K562 (cell line): Measurements from ENCODE around the gene SLC19A2. TPM values are rescaled to one million over a fixed set of nuclear protein-coding genes. Genes with fewer than 3 reads are reported as not detected.

Experiments
- ARNT ChIP-seq, 2 experiments: fragments of 450-650 bp; IDR thresholded peaks; 2 replicates each; pipeline ENCODE4 v1.6.1; 2016; ENCODE audit warnings: mild to moderate bottlenecking in 1 of 2
- ATF2 ChIP-seq: sonication (generic); formaldehyde crosslinking; IDR thresholded peaks from 2 replicates; pipeline ENCODE4 v1.8.1; 2022; ENCODE audit warnings: missing genetic modification reagents
- ELF1 ChIP-seq: fragments of 200-800 bp; sonication (Bioruptor generic); IDR thresholded peaks from 2 replicates; pipeline ENCODE4 v1.6.1; 2016; ENCODE audit warnings: missing genetic modification characterization, missing compliant biosample characterization
- FOXA3 ChIP-seq, 2 experiments: fragments of 450-650 bp in 1 of 2; sonication (generic) in 1 of 2; formaldehyde crosslinking; IDR thresholded peaks in 1 of 2; conservative IDR thresholded peaks in 1 of 2; 2 replicates each; pipeline versions ENCODE4 v1.4.0 to v1.8.0; 2020 to 2022; ENCODE audit warnings: mild to moderate bottlenecking in 2 of 2, missing genetic modification reagents in 1 of 2
- FOXO4 ChIP-seq: fragments of 450-650 bp; formaldehyde crosslinking; IDR thresholded peaks from 2 replicates; pipeline ENCODE4 v1.4.0; 2020; ENCODE audit warnings: mild to moderate bottlenecking, moderate library complexity
- L3MBTL2 ChIP-seq: fragments of 450-650 bp; IDR thresholded peaks from 2 replicates; pipeline ENCODE4 v1.6.1; 2016; ENCODE audit warnings: mild to moderate bottlenecking, moderate library complexity
- MCM7 ChIP-seq, 2 experiments: fragments of 450-650 bp; IDR thresholded peaks; 2 replicates each; pipeline ENCODE4 v1.6.1; 2016 to 2018
- NR2F6 ChIP-seq: fragments of 450-650 bp; formaldehyde crosslinking; IDR thresholded peaks from 2 replicates; pipeline ENCODE4 v1.4.0; 2020; ENCODE audit warnings: mild to moderate bottlenecking
- POLR2A ChIP-seq: fragments of 450-650 bp; conservative IDR thresholded peaks from 2 replicates; pipeline ENCODE4 v1.6.1; 2016
- POLR2AphosphoS5 ChIP-seq: IDR thresholded peaks from 2 replicates; pipeline ENCODE4 v1.6.1; 2011; ENCODE audit warnings: mild to moderate bottlenecking, low read depth, low read length, moderate library complexity; ENCODE audit not compliant: control insufficient read depth, insufficient read depth
- SMARCE1 ChIP-seq: fragments of 450-650 bp; IDR thresholded peaks from 2 replicates; pipeline ENCODE4 v1.7.1; 2016; ENCODE audit warnings: mild to moderate bottlenecking
- TOE1 ChIP-seq, 2 experiments: fragments of 450-650 bp in 1 of 2; sonication (generic) in 1 of 2; formaldehyde crosslinking in 1 of 2; IDR thresholded peaks; 2 replicates each; pipeline versions ENCODE4 v1.7.1 to v1.8.0; 2016 to 2022; ENCODE audit warnings: borderline replicate concordance in 2 of 2, mild to moderate bottlenecking in 2 of 2, antibody characterized with exemption in 1 of 2, inconsistent platforms in 1 of 2, low read depth in 1 of 2, missing genetic modification reagents in 1 of 2, moderate library complexity in 1 of 2
- ZKSCAN1 ChIP-seq: fragments of 150-350 bp; IDR thresholded peaks from 2 replicates; pipeline ENCODE4 v1.6.1; 2016; ENCODE audit warnings: low read depth, low read length
- polyA plus RNA-seq, 8 experiments: library from polyadenylated mRNA; depleted of rRNA in 4 of 8; stranded (reverse) in 5 of 8; unstranded in 3 of 8; fragments of >200 nt; fragmentation: Nextera tagmentation in 2 of 8; fragmentation: Illumina TruSeq in 1 of 8; extraction: Ambion mirVana in 2 of 8; extraction: Trizol in 1 of 8; gene quantifications; 2 replicates each; pipeline versions ENCODE4 v1.2.1 to v1.2.3, GENCODE V29; 2011 to 2014; ENCODE audit warnings: inconsistent platforms in 1 of 8, missing spikeins in 1 of 8
- total RNA-seq, 7 experiments: library from RNA; depleted of rRNA in 6 of 7; stranded (reverse); fragments of >200 nt in 6 of 7; fragmentation: Illumina TruSeq in 2 of 7; extraction: Trizol in 2 of 7; gene quantifications; 2 replicates each; pipeline versions ENCODE4 v1.2.1 to v1.2.3, GENCODE V29; 2011 to 2021; ENCODE audit warnings: low replicate concordance in 1 of 7
- TF ChIP-seq, protein P1 (sequence below), 2 experiments: fragments of 450-650 bp; formaldehyde crosslinking in 1 of 2; IDR thresholded peaks; 2 replicates each; pipeline versions ENCODE4 v1.4.0 to v1.6.1; 2014 to 2020; ENCODE audit warnings: mild to moderate bottlenecking in 2 of 2, borderline replicate concordance in 1 of 2, low read depth in 1 of 2

Gene SLC19A2
- total and polyA plus RNA-seq, 9 of the 15 experiments (the other 6 are each of a cell fraction or from before 2014, with no cell fraction given): 7.4 to 42.8 (median 19.2) TPM

GRCh38 chr1:169483500-169483966 is 2.2 kb downstream of the SLC19A2 start (continued):
- TF ChIP-seq FOXA3 (CRISPR knock-in tag; conservative IDR thresholded peaks at IDR 0.05 in 1 of 2, IDR thresholded peaks at IDR 0.05 in 1 of 2) (peak in 1 of 2 experiments; percentile 60; a peak in 1 of 4 replicates), POLR2AphosphoS5 (0 out of 2 replicates have a peak, but pooled peaks have one; percentile 29), POLR2A (peak; percentile 37; the same call in 1 of the 2 replicates), ELF1 (tag) (0 out of 2 replicates have a peak, but pooled peaks have one; percentile 47), ZKSCAN1 (no peak), MCM7 (IDR thresholded peaks at IDR 0.05) (no peak), SMARCE1 (peak; percentile 10; the same call in 1 of the 2 replicates), ARNT (IDR thresholded peaks at IDR 0.05) (peak in 1 of 2 experiments; percentile 30; a peak in 1 of 4 replicates), L3MBTL2 (peak; percentile 81), ATF2 (no peak), NR2F6 (no peak), FOXO4 (CRISPR knock-in tag) (no peak), TOE1 (IDR thresholded peaks at IDR 0.05; ENCODE audit: borderline replicate concordance) (peak; percentile 69; the same call in 1 of the 2 replicates), TOE1 (CRISPR knock-in tag; IDR thresholded peaks at IDR 0.05; ENCODE audit: borderline replicate concordance, low read depth) (0 out of 2 replicates have a peak, but pooled peaks have one; percentile 26)
- TF ChIP-seq, protein P1, sequence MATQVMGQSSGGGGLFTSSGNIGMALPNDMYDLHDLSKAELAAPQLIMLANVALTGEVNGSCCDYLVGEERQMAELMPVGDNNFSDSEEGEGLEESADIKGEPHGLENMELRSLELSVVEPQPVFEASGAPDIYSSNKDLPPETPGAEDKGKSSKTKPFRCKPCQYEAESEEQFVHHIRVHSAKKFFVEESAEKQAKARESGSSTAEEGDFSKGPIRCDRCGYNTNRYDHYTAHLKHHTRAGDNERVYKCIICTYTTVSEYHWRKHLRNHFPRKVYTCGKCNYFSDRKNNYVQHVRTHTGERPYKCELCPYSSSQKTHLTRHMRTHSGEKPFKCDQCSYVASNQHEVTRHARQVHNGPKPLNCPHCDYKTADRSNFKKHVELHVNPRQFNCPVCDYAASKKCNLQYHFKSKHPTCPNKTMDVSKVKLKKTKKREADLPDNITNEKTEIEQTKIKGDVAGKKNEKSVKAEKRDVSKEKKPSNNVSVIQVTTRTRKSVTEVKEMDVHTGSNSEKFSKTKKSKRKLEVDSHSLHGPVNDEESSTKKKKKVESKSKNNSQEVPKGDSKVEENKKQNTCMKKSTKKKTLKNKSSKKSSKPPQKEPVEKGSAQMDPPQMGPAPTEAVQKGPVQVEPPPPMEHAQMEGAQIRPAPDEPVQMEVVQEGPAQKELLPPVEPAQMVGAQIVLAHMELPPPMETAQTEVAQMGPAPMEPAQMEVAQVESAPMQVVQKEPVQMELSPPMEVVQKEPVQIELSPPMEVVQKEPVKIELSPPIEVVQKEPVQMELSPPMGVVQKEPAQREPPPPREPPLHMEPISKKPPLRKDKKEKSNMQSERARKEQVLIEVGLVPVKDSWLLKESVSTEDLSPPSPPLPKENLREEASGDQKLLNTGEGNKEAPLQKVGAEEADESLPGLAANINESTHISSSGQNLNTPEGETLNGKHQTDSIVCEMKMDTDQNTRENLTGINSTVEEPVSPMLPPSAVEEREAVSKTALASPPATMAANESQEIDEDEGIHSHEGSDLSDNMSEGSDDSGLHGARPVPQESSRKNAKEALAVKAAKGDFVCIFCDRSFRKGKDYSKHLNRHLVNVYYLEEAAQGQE (IDR thresholded peaks at IDR 0.05; ENCODE audit: borderline replicate concordance): 0 out of 2 replicates have a peak, but pooled peaks have one; percentile 31
- TF ChIP-seq, protein P1 (CRISPR knock-in tag; IDR thresholded peaks at IDR 0.05; ENCODE audit: low read depth): no peak
